Measurements from ENCODE around the gene PLA2G4D. TPM values are rescaled to one million over a fixed set of nuclear protein-coding genes. Genes with fewer than 3 reads are reported as not detected.

PLA2G4D gene
- total and polyA plus RNA-seq, 2 experiments from 2014 or later = 0.07 to 0.15 TPM

GRCh38 chr15:42141246-42141645 is 46.9 kb upstream of the PLA2G4D start:
- no peak for ATAC-seq
- DNase-seq (ENCODE audit: low spot score) = no peak
- Histone ChIP-seq H3K4me1 (ENCODE audit: insufficient read depth) (no peaks in the 10 kb centered on the region), H3K9me2 (ENCODE audit: insufficient read depth) (no peaks in the 10 kb centered on the region), H3K79me2 (replicated peaks; ENCODE audit: insufficient read depth) (no peaks in the 10 kb centered on the region), H3K27ac (ENCODE audit: low read depth) (no peak overlapping the region), H3K4me3 (no peak overlapping the region), H2AFZ (no peak overlapping the region), H4K20me1 (replicated peaks; ENCODE audit: insufficient read depth) (no peaks in the 10 kb centered on the region), H3K36me3 (ENCODE audit: insufficient read depth) (no peaks in the 10 kb centered on the region), H3K4me2 (no peak overlapping the region), H3F3A (replicated peaks; ENCODE audit: low read depth) (no peaks in the 10 kb centered on the region), H3K27me3 (ENCODE audit: insufficient read depth) (no peaks in the 10 kb centered on the region)
- peaks cover 4% of the 10 kb centered on the region for H3K27me3 Mint-ChIP-seq (ENCODE audit: insufficient read depth, low read depth, poor library complexity)
- no peak overlapping the region for H3K27ac Mint-ChIP-seq
- no peak overlapping the region for H3K4me3 Mint-ChIP-seq
- TF ChIP-seq EZH2 (IDR thresholded peaks at IDR 0.05; ENCODE audit: low read depth, unreplicated experiment) (no peak), ETS1 (IDR thresholded peaks at IDR 0.05) (no peak), REST (IDR thresholded peaks at IDR 0.05; ENCODE audit: unreplicated experiment) (no peak), CTCF (conservative IDR thresholded peaks at IDR 0.05; ENCODE audit: low read depth in 2 of 2) (no peak), ZNF462 (CRISPR knock-in tag; IDR thresholded peaks at IDR 0.05) (no peak), EZH2phosphoT487 (IDR thresholded peaks at IDR 0.05; ENCODE audit: unreplicated experiment) (no peak), JUNB (IDR thresholded peaks at IDR 0.05; ENCODE audit: unreplicated experiment) (no peak), STAT1 (IDR thresholded peaks at IDR 0.05; ENCODE audit: unreplicated experiment) (no peak), ZNF331 (CRISPR knock-in tag; IDR thresholded peaks at IDR 0.05; ENCODE audit: low read depth) (no peak), ZNF114 (CRISPR knock-in tag; IDR thresholded peaks at IDR 0.05) (no peak), CREB1 (CRISPR knock-in tag; IDR thresholded peaks at IDR 0.05; ENCODE audit: low read depth) (no peak), NANOG (IDR thresholded peaks at IDR 0.05; ENCODE audit: borderline replicate concordance) (no peak), POLR2AphosphoS5 (IDR thresholded peaks at IDR 0.05; ENCODE audit: low read depth) (no peak)
- peaks cover 15% of the 10 kb centered on the region; the same call in 2 of the 3 replicates for H3K9me3 Mint-ChIP-seq
- H3K4me1 Mint-ChIP-seq = no peaks in the 10 kb centered on the region; the same call in 1 of the 3 replicates
- H3K36me3 Mint-ChIP-seq (ENCODE audit: low read depth) = no peaks in the 10 kb centered on the region
